Hippocampal formation (tissue), 2 donors: ENCODE measurements around the gene RAB15.
A peak's percentile ranks its signal among the peaks of the same experiment; 100 is the strongest.
"Not testable (repeated sequence)": the region's sequence is repeated elsewhere in the genome, so short reads cannot be mapped to it uniquely, and the experiment has no call there.

Experiments
- DNase-seq, 2 donors: peaks; one replicate each; lab custom pipeline; 2025; lab: John Stamatoyannopoulos, UW

The RAB15 gene

GRCh38 chr14:64937821-64938193 lies 34.3 kb downstream of the RAB15 start:
- DNase-seq: no peak

GRCh38 chr14:64937171-64937820 lies 34.8 kb downstream of the RAB15 start:
- no peak for DNase-seq

GRCh38 chr14:64935508-64935907 lies 36.6 kb downstream of the RAB15 start:
- DNase-seq: no peak

GRCh38 chr14:64934338-64934929 lies 37.7 kb downstream of the RAB15 start:
- DNase-seq: no peak

GRCh38 chr14:64932231-64932630 lies 39.9 kb downstream of the RAB15 start:
- DNase-seq: no peak

- DNase-seq: no peak
Measured at GRCh38 chr14:64931123-64931522, 41.0 kb downstream of the RAB15 start.

- DNase-seq: no peak
Measured at GRCh38 chr14:64930085-64930843, 41.9 kb downstream of the RAB15 start.

- no peak for DNase-seq
Measured at GRCh38 chr14:64929014-64929359, 43.1 kb downstream of the RAB15 start.

- DNase-seq: no peak
Measured at GRCh38 chr14:64928239-64929013, 43.7 kb downstream of the RAB15 start.

GRCh38 chr14:64927031-64927430 lies 45.1 kb downstream of the RAB15 start:
- no peak for DNase-seq

- DNase-seq: no peak
Measured at GRCh38 chr14:64926398-64926995, 45.6 kb downstream of the RAB15 start.

GRCh38 chr14:64923015-64923414 lies 49.1 kb downstream of the RAB15 start:
- no peak for DNase-seq

- no peak for DNase-seq
Measured at GRCh38 chr14:64920465-64920864, 51.7 kb downstream of the RAB15 start.

GRCh38 chr14:64919618-64920017 lies 52.5 kb downstream of the RAB15 start:
- no peak for DNase-seq

GRCh38 chr14:64919215-64919614 lies 52.9 kb downstream of the RAB15 start:
- no peak for DNase-seq

- DNase-seq: no peak
Measured at GRCh38 chr14:64918216-64918615, 53.9 kb downstream of the RAB15 start.

- DNase-seq: no peak
Measured at GRCh38 chr14:64915797-64916196, 56.3 kb downstream of the RAB15 start.

GRCh38 chr14:64915029-64915424 lies 57.1 kb downstream of the RAB15 start:
- no peak for DNase-seq

GRCh38 chr14:64914237-64915028 lies 57.7 kb downstream of the RAB15 start, which contains the start of gene CHURC1:
TSS of gene CHURC1 (plus strand) at chr14:64914455. CDS start at chr14:64914496, 41 bp downstream.
- DNase-seq: peak; percentile 94 to 96

- DNase-seq: not testable (repeated sequence)
Measured at GRCh38 chr14:64913477-64913876, 58.7 kb downstream of the RAB15 start.

GRCh38 chr14:64912261-64912660 lies 59.9 kb downstream of the RAB15 start:
- no peak for DNase-seq
